H1 (cell line): ENCODE results near the gene BTRC. TPM values are rescaled to one million over a fixed set of nuclear protein-coding genes. Genes with fewer than 3 reads are reported as not detected.

Experiments
- CTCF ChIA-PET: fragments of 300-600 bp; sonication (Branson Sonifier 250); formaldehyde crosslinking; loops from one replicate; lab custom pipeline; 2021; ENCODE audit not compliant: partially characterized antibody; lab: Charles Lee
- POLR2A ChIA-PET: fragments of 300-600 bp; sonication (Branson Sonifier 250); formaldehyde crosslinking; loops from one replicate; lab custom pipeline; 2021; ENCODE audit warnings: inconsistent platforms; ENCODE audit not compliant: partially characterized antibody; lab: Charles Lee
- DNase-seq, 2 experiments: peaks; one replicate each; pipeline versions ENCODE4 v3.0.0 to v3.0.0-alpha.2; 2010 to 2022; ENCODE audit warnings: low spot score in 2 of 2, low read depth in 1 of 2, mixed read lengths in 1 of 2
- FAIRE-seq: peaks from 2 replicates; lab custom pipeline; 2011; peaks lifted over from hg19 to GRCh38; lab: Jason Lieb, UNC
- H2AFZ ChIP-seq: 2 replicates; pipeline ENCODE4 v1.8.1; 2012; ENCODE audit warnings: low read length, inconsistent platforms
- H2AK5ac ChIP-seq: 2 replicates; pipeline ENCODE4 v1.6.1; 2013; ENCODE audit warnings: low read depth, low read length
- H2BK120ac ChIP-seq: replicated peaks from 2 replicates; pipeline ENCODE3; 2013; ENCODE audit warnings: low read depth, low read length, inconsistent platforms
- H2BK12ac ChIP-seq: 2 replicates; pipeline ENCODE4 v1.6.1; 2013; ENCODE audit warnings: low read depth, low read length
- H2BK15ac ChIP-seq: 2 replicates; pipeline ENCODE4 v1.6.1; 2013; ENCODE audit warnings: low read length
- H2BK20ac ChIP-seq: 2 replicates; pipeline ENCODE4 v1.6.1; 2013; ENCODE audit warnings: low read length
- H2BK5ac ChIP-seq: 2 replicates; pipeline ENCODE4 v1.6.1; 2013; ENCODE audit warnings: low read depth, low read length
- H3K14ac ChIP-seq: 2 replicates; pipeline ENCODE4 v1.6.1; 2013; ENCODE audit warnings: inconsistent platforms; ENCODE audit not compliant: insufficient read length
- H3K18ac ChIP-seq: 2 replicates; pipeline ENCODE4 v1.6.1; 2013; ENCODE audit warnings: low read length; ENCODE audit errors: extremely low read depth
- H3K23ac ChIP-seq: 2 replicates; pipeline ENCODE4 v1.6.1; 2013; ENCODE audit warnings: inconsistent platforms; ENCODE audit not compliant: insufficient read length
- H3K23me2 ChIP-seq: 2 replicates; pipeline ENCODE4 v1.6.1; 2013; ENCODE audit warnings: low read depth, low read length
- H3K27ac ChIP-seq: 2 replicates; pipeline ENCODE4 v1.6.1; 2011; ENCODE audit warnings: low read depth, low read length, inconsistent platforms
- H3K27me3 ChIP-seq, 4 experiments: replicated peaks in 1 of 4; 1 replicate in 1 of 4; 2 replicates in 3 of 4; pipeline versions ENCODE4 v1.6.1 to v1.8.1; 2011 to 2013; ENCODE audit warnings: low read length in 3 of 4, mild to moderate bottlenecking in 3 of 4, inconsistent platforms in 2 of 4, mixed read lengths in 2 of 4, moderate library complexity in 1 of 4; ENCODE audit not compliant: control insufficient read depth in 3 of 4, insufficient read depth in 3 of 4; ENCODE audit errors: extremely low read depth in 1 of 4
- H3K36me3 ChIP-seq, 4 experiments: 2 replicates each; pipeline versions ENCODE4 v1.6.1 to v1.8.1; 2011 to 2013; ENCODE audit warnings: mild to moderate bottlenecking in 4 of 4, low read length in 3 of 4, moderate library complexity in 2 of 4, control low read depth in 1 of 4, inconsistent platforms in 1 of 4; ENCODE audit not compliant: insufficient read depth in 4 of 4, control insufficient read depth in 2 of 4
- H3K4ac ChIP-seq: replicated peaks from 2 replicates; pipeline ENCODE3; 2013; ENCODE audit warnings: low read length, low read depth, mixed read lengths, inconsistent platforms; ENCODE audit not compliant: insufficient read length
- H3K4me1 ChIP-seq, 4 experiments: replicated peaks in 1 of 4; 1 replicate in 1 of 4; 2 replicates in 3 of 4; pipeline versions ENCODE4 v1.6.1 to v1.8.1; 2011 to 2013; ENCODE audit warnings: low read length in 3 of 4, inconsistent platforms in 2 of 4, mixed read lengths in 1 of 4; ENCODE audit not compliant: insufficient read depth in 4 of 4, control insufficient read depth in 3 of 4
- H3K4me2 ChIP-seq, 2 experiments: 2 replicates each; pipeline versions ENCODE4 v1.6.1 to v1.8.1; 2011 to 2013; ENCODE audit warnings: low read depth in 2 of 2, low read length in 2 of 2, control low read depth in 1 of 2, inconsistent platforms in 1 of 2, mild to moderate bottlenecking in 1 of 2; ENCODE audit not compliant: insufficient read depth in 1 of 2
- H3K4me3 ChIP-seq, 4 experiments: fragments of 200-600, 300-600 bp in 1 of 4; sonication (generic), shearing (Covaris generic), sonication (Bioruptor Twin) in 1 of 4; 2 replicates each; pipeline versions ENCODE4 v1.5.1 to v1.8.1; 2011 to 2016; ENCODE audit warnings: low read length in 4 of 4, low read depth in 3 of 4, control low read depth in 2 of 4, inconsistent platforms in 2 of 4, mild to moderate bottlenecking in 2 of 4, mixed read lengths in 1 of 4, moderate library complexity in 1 of 4; ENCODE audit not compliant: insufficient read depth in 2 of 4; ENCODE audit errors: extremely low read depth in 1 of 4
- H3K56ac ChIP-seq: replicated peaks from 2 replicates; pipeline ENCODE3; 2013; ENCODE audit warnings: low read depth, mild to moderate bottlenecking, mixed read lengths, low read length, inconsistent platforms; ENCODE audit not compliant: insufficient read length
- H3K79me1 ChIP-seq: 2 replicates; pipeline ENCODE4 v1.6.1; 2013; ENCODE audit warnings: low read depth, low read length, control low read depth
- H3K79me2 ChIP-seq, 2 experiments: 2 replicates each; pipeline versions ENCODE4 v1.6.1 to v1.8.1; 2012 to 2013; ENCODE audit warnings: low read length in 2 of 2, mild to moderate bottlenecking in 2 of 2, inconsistent platforms in 1 of 2; ENCODE audit not compliant: insufficient read depth in 2 of 2, control insufficient read depth in 1 of 2
- H3K9ac ChIP-seq, 4 experiments: replicated peaks in 1 of 4; 1 replicate in 1 of 4; 2 replicates in 3 of 4; pipeline versions ENCODE4 v1.6.1 to v1.8.1; 2011 to 2013; ENCODE audit warnings: low read depth in 3 of 4, low read length in 3 of 4, control low read depth in 2 of 4, mild to moderate bottlenecking in 2 of 4, moderate library complexity in 2 of 4, inconsistent platforms in 1 of 4; ENCODE audit errors: extremely low read depth in 1 of 4
- H3K9me3 ChIP-seq, 2 experiments: 2 replicates each; pipeline versions ENCODE4 v1.6.1 to v1.8.1; 2012 to 2013; ENCODE audit warnings: mild to moderate bottlenecking in 2 of 2, moderate library complexity in 2 of 2, control low read depth in 1 of 2, inconsistent platforms in 1 of 2, low read depth in 1 of 2, low read length in 1 of 2, mixed read lengths in 1 of 2; ENCODE audit not compliant: insufficient read depth in 2 of 2
- H4K20me1 ChIP-seq, 2 experiments: replicated peaks in 1 of 2; 2 replicates each; pipeline versions ENCODE3 to v1.8.1; 2011 to 2013; ENCODE audit warnings: inconsistent platforms in 2 of 2, low read length in 2 of 2, mild to moderate bottlenecking in 1 of 2; ENCODE audit not compliant: insufficient read depth in 2 of 2, control insufficient read depth in 1 of 2
- H4K5ac ChIP-seq: 2 replicates; pipeline ENCODE4 v1.6.1; 2013; ENCODE audit warnings: low read length, low read depth, mixed read lengths, inconsistent platforms; ENCODE audit not compliant: insufficient read length
- H4K8ac ChIP-seq: 2 replicates; pipeline ENCODE4 v1.8.0; 2013; ENCODE audit warnings: mild to moderate bottlenecking, moderate library complexity, low read length, inconsistent platforms; ENCODE audit not compliant: insufficient read depth; ENCODE audit errors: extremely low read depth
- H4K91ac ChIP-seq: replicated peaks from 2 replicates; pipeline ENCODE3; 2013; ENCODE audit warnings: low read length, mixed read lengths, inconsistent platforms; ENCODE audit not compliant: insufficient read length
- BRCA1 ChIP-seq: IDR thresholded peaks from 2 replicates; pipeline ENCODE4 v1.6.1; 2012; ENCODE audit warnings: low read depth, low read length, improper control_type of control experiment
- CEBPB ChIP-seq: IDR thresholded peaks from 2 replicates; pipeline ENCODE4 v1.6.1; 2012; ENCODE audit warnings: low read depth, low read length
- WGBS, 2 experiments: shearing (Covaris generic) in 1 of 2; methylation state at CpG; one replicate each; pipeline versions ENCODE4 v1.1.6 to v1.1.7; 2013 to 2015; ENCODE audit warnings: low lambda C conversion rate in 2 of 2, mixed read lengths in 2 of 2, inconsistent platforms in 1 of 2, low coverage in 1 of 2, missing lambda C conversion rate in 1 of 2; ENCODE audit not compliant: insufficient replicate concordance in 2 of 2, insufficient coverage in 1 of 2, insufficient read length in 1 of 2; ENCODE audit errors: extremely low coverage in 1 of 2, missing lambda C conversion rate in 1 of 2; 5-methylcytosine and 5-hydroxymethylcytosine counted together
- polyA plus RNA-seq, 7 experiments: library from polyadenylated mRNA; depleted of rRNA in 3 of 7; stranded (reverse) in 5 of 7; unstranded in 2 of 7; fragments of >200 nt in 5 of 7; fragments of 200-250 nt in 2 of 7; gene quantifications; 1 replicate in 5 of 7; 2 replicates in 1 of 7; 4 replicates in 1 of 7; pipeline versions ENCODE4 v1.2.1 to v1.2.3, GENCODE V29; 2011 to 2013; ENCODE audit warnings: missing spikeins in 2 of 7, mixed read lengths in 2 of 7
- total RNA-seq: library from RNA; stranded (reverse); fragmentation: NEBNext Ultra II Directional; extraction: Animal tissue kit (Norgen Biotek cat#: 25700); gene quantifications from 2 replicates; pipeline ENCODE4 v1.2.1, GENCODE V29; 2021
- TF ChIP-seq, protein P1 (sequence below): IDR thresholded peaks from 2 replicates; pipeline ENCODE4 v1.6.1; 2012; ENCODE audit warnings: low read length, inconsistent platforms

BTRC gene
- total and polyA plus RNA-seq, 2 of the 8 experiments (the other 6 are each of a cell fraction or from before 2014, with no cell fraction given): 9.9 to 24.7 TPM

DNA sequence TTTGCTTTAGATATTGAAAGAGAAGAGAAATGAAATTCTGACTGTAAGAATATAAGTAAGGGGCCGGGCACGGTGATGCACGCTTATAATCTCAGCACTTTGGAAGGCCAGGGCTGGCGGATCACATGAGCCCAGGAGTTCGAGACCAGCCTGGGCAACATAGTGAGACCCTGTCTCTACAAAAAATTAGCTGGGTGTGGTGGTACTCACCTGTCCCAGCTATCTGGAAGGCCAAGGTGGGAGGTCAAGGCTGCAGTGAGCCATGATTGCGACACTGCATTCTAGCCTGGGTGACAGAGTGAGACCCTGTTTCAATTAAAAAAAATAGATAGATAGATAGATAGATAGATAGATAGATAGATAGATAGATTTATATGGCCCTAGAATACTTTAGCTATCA, 82.3 kb downstream of the BTRC start:
- Histone ChIP-seq H3K23me2 (no peaks in the 10 kb centered on the region), H4K20me1 (no peaks in the 10 kb centered on the region), H3K27ac (no peak overlapping the region), H3K36me3 (no peaks in the 10 kb centered on the region), H3K14ac (no peak overlapping the region), H2AK5ac (no peak overlapping the region), H3K4me1 (no peaks in the 10 kb centered on the region), H3K9me3 (no peaks in the 10 kb centered on the region), H3K4me3 (no peak overlapping the region), H2BK20ac (no peak overlapping the region), H2BK12ac (no peak overlapping the region), H3K18ac (no peak overlapping the region), H3K4me2 (no peak overlapping the region), H2BK5ac (no peak overlapping the region), H3K4ac (no peak overlapping the region), H2BK15ac (no peak overlapping the region), H4K5ac (no peak overlapping the region), H3K79me1 (no peaks in the 10 kb centered on the region), H3K79me2 (no peaks in the 10 kb centered on the region), H3K23ac (no peak overlapping the region), H2AFZ (no peak overlapping the region), H4K91ac (no peak overlapping the region), H2BK120ac (no peak overlapping the region), H4K8ac (no peak overlapping the region), H3K27me3 (no peaks in the 10 kb centered on the region), H3K56ac (no peak overlapping the region), H3K9ac (no peak overlapping the region)
- ChIA-PET POLR2A (interaction anchor here (0.6 kb wide), 1 partner anchor 31 kb away, joined by 4 read pairs; no protein-coding TSS in a partner anchor), CTCF (interaction anchor here (0.6 to 19.9 kb wide), 9 partner anchors 8 to 222 kb away, joined by 3 to 417 read pairs (median 4); no protein-coding TSS in a partner anchor)
- no peak for FAIRE-seq
- TF ChIP-seq CEBPB: peak; percentile 53
- TF ChIP-seq, protein P1, sequence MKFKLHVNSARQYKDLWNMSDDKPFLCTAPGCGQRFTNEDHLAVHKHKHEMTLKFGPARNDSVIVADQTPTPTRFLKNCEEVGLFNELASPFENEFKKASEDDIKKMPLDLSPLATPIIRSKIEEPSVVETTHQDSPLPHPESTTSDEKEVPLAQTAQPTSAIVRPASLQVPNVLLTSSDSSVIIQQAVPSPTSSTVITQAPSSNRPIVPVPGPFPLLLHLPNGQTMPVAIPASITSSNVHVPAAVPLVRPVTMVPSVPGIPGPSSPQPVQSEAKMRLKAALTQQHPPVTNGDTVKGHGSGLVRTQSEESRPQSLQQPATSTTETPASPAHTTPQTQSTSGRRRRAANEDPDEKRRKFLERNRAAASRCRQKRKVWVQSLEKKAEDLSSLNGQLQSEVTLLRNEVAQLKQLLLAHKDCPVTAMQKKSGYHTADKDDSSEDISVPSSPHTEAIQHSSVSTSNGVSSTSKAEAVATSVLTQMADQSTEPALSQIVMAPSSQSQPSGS: no peak
- no peak for TF ChIP-seq BRCA1
- no peak for DNase-seq
- WGBS, 2 experiments: 90% methylated on average over 6 of the region's 6 CpGs; no CpG with 5 or more reads in 1 of the 2 experiments
